Measurements from ENCODE around the gene DNAH17. TPM values are rescaled to one million over a fixed set of nuclear protein-coding genes. Genes with fewer than 3 reads are reported as not detected.

Gene DNAH17
- total and polyA plus RNA-seq, 2 of the 8 experiments (the other 6 are each of a cell fraction or from before 2014, with no cell fraction given): 0.14 to 0.67 TPM

DNA sequence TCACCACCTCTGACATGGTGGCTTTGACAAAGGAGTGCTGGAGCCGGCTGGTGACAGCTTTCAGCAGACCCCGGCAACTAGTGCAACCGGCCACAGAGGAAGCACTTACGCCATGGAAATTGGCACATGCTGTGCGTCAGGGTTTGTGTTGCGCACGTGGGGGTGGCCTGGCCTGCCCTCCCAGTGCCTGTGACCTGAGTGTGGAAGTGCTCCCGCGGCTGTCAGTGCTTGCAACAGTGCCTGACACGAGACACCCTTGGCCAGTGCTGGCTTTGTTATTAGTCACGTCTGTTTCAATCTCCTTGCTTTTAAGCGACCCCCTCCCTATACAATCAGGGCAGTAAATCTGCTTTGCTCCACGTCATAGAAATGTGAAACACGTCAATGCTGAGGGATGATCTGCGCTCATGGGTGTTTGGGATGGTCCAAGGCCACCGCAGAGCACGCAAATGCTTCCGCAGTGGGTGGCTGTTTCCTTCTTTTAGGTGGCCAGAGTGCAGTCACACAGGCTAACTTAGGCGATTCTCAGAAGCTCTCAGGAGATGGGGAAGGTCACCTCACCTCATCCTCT, 134.5 kb downstream of the DNAH17 start:
- H3K36me3 ChIP-seq (ENCODE audit: control insufficient read depth in 2 of 4, insufficient read depth in 4 of 4, low read length in 3 of 4): no peaks in the 10 kb centered on the region
- no peak overlapping the region for H4K8ac ChIP-seq (ENCODE audit: extremely low read depth, insufficient read depth, low read length)
- H3K4ac ChIP-seq (replicated peaks; ENCODE audit: insufficient read length, low read depth, low read length): no peak overlapping the region
- no peak overlapping the region for H2BK20ac ChIP-seq (ENCODE audit: low read length)
- no peak overlapping the region for H2BK15ac ChIP-seq (ENCODE audit: low read length)
- H3K4me3 ChIP-seq (ENCODE audit: extremely low read depth in 1 of 4, insufficient read depth in 2 of 4, low read depth in 3 of 4, low read length in 4 of 4): no peak overlapping the region
- no peak overlapping the region for H2AFZ ChIP-seq (ENCODE audit: low read length)
- DNase-seq (ENCODE audit: low read depth in 1 of 2, low spot score in 2 of 2): no peak
- no peak overlapping the region for H2AK5ac ChIP-seq (ENCODE audit: low read depth, low read length)
- H3K14ac ChIP-seq (ENCODE audit: insufficient read length): no peak overlapping the region
- H3K9ac ChIP-seq (replicated peaks in 1 of 4; ENCODE audit: extremely low read depth in 1 of 4, low read depth in 3 of 4, low read length in 3 of 4): no peak overlapping the region
- no peaks in the 10 kb centered on the region for H3K27me3 ChIP-seq (replicated peaks in 1 of 4; ENCODE audit: control insufficient read depth in 3 of 4, extremely low read depth in 1 of 4, insufficient read depth in 3 of 4, low read length in 3 of 4)
- no peak overlapping the region for H3K18ac ChIP-seq (ENCODE audit: extremely low read depth, low read length)
- no peaks in the 10 kb centered on the region for H3K9me3 ChIP-seq (ENCODE audit: insufficient read depth in 2 of 2, low read depth in 1 of 2, low read length in 1 of 2)
- H3K27ac ChIP-seq (ENCODE audit: low read depth, low read length): no peak overlapping the region
- H2BK12ac ChIP-seq (ENCODE audit: low read depth, low read length): no peak overlapping the region
- CTCF ChIA-PET (ENCODE audit: partially characterized antibody): interaction anchor here (1.4 to 1.6 kb wide), 2 partner anchors 21 to 53 kb away, joined by 3 read pairs; no protein-coding TSS in a partner anchor
- H3K79me1 ChIP-seq (ENCODE audit: low read depth, low read length): no peaks in the 10 kb centered on the region
- no peak overlapping the region for H3K56ac ChIP-seq (replicated peaks; ENCODE audit: insufficient read length, low read depth, low read length)
- no peaks in the 10 kb centered on the region for H3K79me2 ChIP-seq (ENCODE audit: control insufficient read depth in 1 of 2, insufficient read depth in 2 of 2, low read length in 2 of 2)
- H4K20me1 ChIP-seq (replicated peaks in 1 of 2; ENCODE audit: control insufficient read depth in 1 of 2, insufficient read depth in 2 of 2, low read length in 2 of 2): no peaks in the 10 kb centered on the region
- H3K23ac ChIP-seq (ENCODE audit: insufficient read length): no peak overlapping the region
- H3K4me2 ChIP-seq (ENCODE audit: insufficient read depth in 1 of 2, low read depth in 2 of 2, low read length in 2 of 2): no peak overlapping the region
- H4K91ac ChIP-seq (replicated peaks; ENCODE audit: insufficient read length, low read length): no peak overlapping the region
- H2BK5ac ChIP-seq (ENCODE audit: low read depth, low read length): no peak overlapping the region
- WGBS, 2 experiments (ENCODE audit: extremely low coverage in 1 of 2, insufficient coverage in 1 of 2, insufficient read length in 1 of 2, insufficient replicate concordance in 2 of 2, low coverage in 1 of 2, low lambda C conversion rate in 2 of 2, missing lambda C conversion rate in 1 of 2): 79% methylated on average over 19 of the region's 19 CpGs; no CpG with 5 or more reads in 1 of the 2 experiments
- H3K23me2 ChIP-seq (ENCODE audit: low read depth, low read length): no peaks in the 10 kb centered on the region
- H4K5ac ChIP-seq (ENCODE audit: insufficient read length, low read depth, low read length): no peak overlapping the region
- no peak overlapping the region for H2BK120ac ChIP-seq (replicated peaks; ENCODE audit: low read depth, low read length)
- H3K4me1 ChIP-seq (replicated peaks in 1 of 4; ENCODE audit: control insufficient read depth in 3 of 4, insufficient read depth in 4 of 4, low read length in 3 of 4): no peaks in the 10 kb centered on the region; a peak in 1 of 7 replicates
- FAIRE-seq: no peak
- POLR2A ChIA-PET (ENCODE audit: partially characterized antibody): no interaction called here
- TF ChIP-seq MAX (IDR thresholded peaks at IDR 0.05) (no peak), ATF3 (IDR thresholded peaks at IDR 0.05; ENCODE audit: insufficient read depth, low read depth, low read length) (no peak), GABPA (IDR thresholded peaks at IDR 0.05; ENCODE audit: borderline replicate concordance, insufficient read depth, low read length) (no peak), RBBP5 (IDR thresholded peaks at IDR 0.05; ENCODE audit: borderline replicate concordance, low read depth, low read length) (no peak), CTCF (IDR thresholded peaks at IDR 0.05; ENCODE audit: control extremely low read depth in 1 of 3, insufficient read depth in 1 of 3, low read depth in 1 of 3, low read length in 3 of 3) (no peak), CEBPB (IDR thresholded peaks at IDR 0.05; ENCODE audit: low read depth, low read length) (no peak), CHD1 (IDR thresholded peaks at IDR 0.05; ENCODE audit: low read depth, low read length) (no peak), KDM4A (IDR thresholded peaks at IDR 0.05; ENCODE audit: low read depth, low read length, severe bottlenecking) (no peak), NRF1 (IDR thresholded peaks at IDR 0.05; ENCODE audit: low read depth, low read length) (no peak), TBP (IDR thresholded peaks at IDR 0.05; ENCODE audit: low read depth, low read length) (no peak)
